Measurements from ENCODE around the gene CNOT6.

Gene CNOT6

GRCh38 chr5:180586870-180587269, 92.7 kb downstream of the CNOT6 start:
- H3K27ac Mint-ChIP-seq, result no peak overlapping the region
- H3K4me3 Mint-ChIP-seq, result no peak overlapping the region
- no peaks in the 10 kb centered on the region for H3K36me3 Mint-ChIP-seq
- H3K27me3 Mint-ChIP-seq, result no peaks in the 10 kb centered on the region
- no peak for DNase-seq (ENCODE audit: low spot score in 2 of 2)
- ATAC-seq (ENCODE audit: low read depth), result no peak
- H3K4me1 Mint-ChIP-seq, result no peaks in the 10 kb centered on the region
- H3K9me3 Mint-ChIP-seq, result peaks cover 6% of the 10 kb centered on the region

- Mint-ChIP-seq H3K9me3 (no peaks in the 10 kb centered on the region), H3K36me3 (no peaks in the 10 kb centered on the region), H3K4me3 (no peak overlapping the region), H3K27me3 (peaks cover 9% of the 10 kb centered on the region), H3K27ac (no peak overlapping the region), H3K4me1 (no peaks in the 10 kb centered on the region)
- ATAC-seq (ENCODE audit: low read depth) (no peak), DNase-seq (ENCODE audit: low spot score in 2 of 2) (no peak)
Observed at GRCh38 chr5:180589771-180590542, 95.8 kb downstream of the CNOT6 start.

- H3K9me3 Mint-ChIP-seq, result no peaks in the 10 kb centered on the region
- H3K27ac Mint-ChIP-seq, result no peak overlapping the region
- peaks cover 10% of the 10 kb centered on the region for H3K27me3 Mint-ChIP-seq
- no peaks in the 10 kb centered on the region for H3K4me1 Mint-ChIP-seq
- ATAC-seq (ENCODE audit: low read depth) (no peak), DNase-seq (ENCODE audit: low spot score in 2 of 2) (no peak)
- no peak overlapping the region for H3K4me3 Mint-ChIP-seq
- H3K36me3 Mint-ChIP-seq, result no peaks in the 10 kb centered on the region
Observed at GRCh38 chr5:180590543-180591310, 96.5 kb downstream of the CNOT6 start.

- H3K9me3 Mint-ChIP-seq, result no peaks in the 10 kb centered on the region
- no peak within 1 kb of the TSS for H3K4me3 Mint-ChIP-seq
- H3K27ac Mint-ChIP-seq, result no peak within 1 kb of the TSS
- no peaks in the 10 kb centered on the region for H3K36me3 Mint-ChIP-seq
- DNase-seq (ENCODE audit: low spot score in 2 of 2), result no peak
- H3K27me3 Mint-ChIP-seq, result peaks cover 10% of the 10 kb centered on the region
- ATAC-seq (ENCODE audit: low read depth), result no peak
- H3K4me1 Mint-ChIP-seq, result no peaks in the 10 kb centered on the region
Observed at GRCh38 chr5:180591311-180591887, 97.2 kb downstream of the CNOT6 start, which contains the start of gene SCGB3A1. Gene SCGB3A1, minus strand, starts transcription at chr5:180591499. Its CDS starts 37 bp downstream, at chr5:180591462.

GRCh38 chr5:180592176-180592575, 98.0 kb downstream of the CNOT6 start:
- no peak overlapping the region for H3K27ac Mint-ChIP-seq
- H3K9me3 Mint-ChIP-seq, result no peaks in the 10 kb centered on the region

GRCh38 chr5:180593446-180594206, 99.4 kb downstream of the CNOT6 start:
- no peak overlapping the region for H3K4me3 Mint-ChIP-seq
- ATAC-seq (ENCODE audit: low read depth), result no peak
- H3K36me3 Mint-ChIP-seq, result no peaks in the 10 kb centered on the region
- no peaks in the 10 kb centered on the region for H3K9me3 Mint-ChIP-seq
- H3K27ac Mint-ChIP-seq, result no peak overlapping the region
- H3K4me1 Mint-ChIP-seq, result no peaks in the 10 kb centered on the region
- H3K27me3 Mint-ChIP-seq, result peaks cover 10% of the 10 kb centered on the region
- DNase-seq (ENCODE audit: low spot score in 2 of 2), result no peak

More at GRCh38 chr5:180592176-180592575, 98.0 kb downstream of the CNOT6 start:
- Mint-ChIP-seq H3K36me3 (no peaks in the 10 kb centered on the region), H3K4me3 (no peak overlapping the region), H3K4me1 (no peaks in the 10 kb centered on the region), H3K27me3 (peaks cover 10% of the 10 kb centered on the region)
- ATAC-seq (ENCODE audit: low read depth), result no peak
- DNase-seq (ENCODE audit: low spot score in 2 of 2), result no peak

- Mint-ChIP-seq H3K9me3 (no peaks in the 10 kb centered on the region), H3K4me3 (no peak overlapping the region), H3K36me3 (no peaks in the 10 kb centered on the region), H3K27me3 (peaks cover 13% of the 10 kb centered on the region), H3K4me1 (no peaks in the 10 kb centered on the region), H3K27ac (no peak overlapping the region)
- DNase-seq (ENCODE audit: low spot score in 2 of 2) (no peak), ATAC-seq (ENCODE audit: low read depth) (no peak)
Observed at GRCh38 chr5:180594311-180595045, 100.3 kb downstream of the CNOT6 start.

- no peak overlapping the region for H3K27ac Mint-ChIP-seq
- ATAC-seq (ENCODE audit: low read depth), result no peak
Observed at GRCh38 chr5:180595046-180595379, 100.8 kb downstream of the CNOT6 start.

GRCh38 chr5:180595381-180596114, 101.4 kb downstream of the CNOT6 start:
- H3K4me3 Mint-ChIP-seq, result no peak overlapping the region
- H3K4me1 Mint-ChIP-seq, result no peaks in the 10 kb centered on the region
- H3K27me3 Mint-ChIP-seq, result peaks cover 16% of the 10 kb centered on the region
- DNase-seq (ENCODE audit: low spot score in 2 of 2), result no peak
- no peaks in the 10 kb centered on the region for H3K36me3 Mint-ChIP-seq
- no peak for ATAC-seq (ENCODE audit: low read depth)
- H3K27ac Mint-ChIP-seq, result no peak overlapping the region
- no peaks in the 10 kb centered on the region for H3K9me3 Mint-ChIP-seq

More at GRCh38 chr5:180595046-180595379, 100.8 kb downstream of the CNOT6 start:
- no peak for DNase-seq (ENCODE audit: low spot score in 2 of 2)
- no peaks in the 10 kb centered on the region for H3K9me3 Mint-ChIP-seq
- no peaks in the 10 kb centered on the region for H3K36me3 Mint-ChIP-seq
- H3K27me3 Mint-ChIP-seq, result peaks cover 13% of the 10 kb centered on the region
- H3K4me3 Mint-ChIP-seq, result no peak overlapping the region
- H3K4me1 Mint-ChIP-seq, result no peaks in the 10 kb centered on the region

- Mint-ChIP-seq H3K27ac (no peak overlapping the region), H3K27me3 (peaks cover 16% of the 10 kb centered on the region), H3K4me1 (no peaks in the 10 kb centered on the region), H3K9me3 (no peaks in the 10 kb centered on the region), H3K36me3 (no peaks in the 10 kb centered on the region), H3K4me3 (no peak overlapping the region)
- no peak for ATAC-seq (ENCODE audit: low read depth)
- DNase-seq (ENCODE audit: low spot score in 2 of 2), result no peak
Observed at GRCh38 chr5:180596115-180596667, 102.0 kb downstream of the CNOT6 start.

- ATAC-seq (ENCODE audit: low read depth), result no peak
- no peak for DNase-seq (ENCODE audit: low spot score in 2 of 2)
- no peaks in the 10 kb centered on the region for H3K4me1 Mint-ChIP-seq
- no peak overlapping the region for H3K27ac Mint-ChIP-seq
- no peak overlapping the region for H3K4me3 Mint-ChIP-seq
- H3K36me3 Mint-ChIP-seq, result no peaks in the 10 kb centered on the region
- no peaks in the 10 kb centered on the region for H3K9me3 Mint-ChIP-seq
- peaks cover 16% of the 10 kb centered on the region for H3K27me3 Mint-ChIP-seq
Observed at GRCh38 chr5:180596668-180597231, 102.6 kb downstream of the CNOT6 start.

GRCh38 chr5:180598316-180598701, 104.1 kb downstream of the CNOT6 start:
- ATAC-seq (ENCODE audit: low read depth) (no peak), DNase-seq (ENCODE audit: low spot score in 2 of 2) (peak in 1 of 2 donors; percentile 6)
- Mint-ChIP-seq H3K36me3 (no peaks in the 10 kb centered on the region), H3K27ac (no peak overlapping the region), H3K9me3 (no peaks in the 10 kb centered on the region), H3K4me3 (no peak overlapping the region), H3K27me3 (peaks cover 12% of the 10 kb centered on the region), H3K4me1 (no peaks in the 10 kb centered on the region)

Measured in memory B cell (primary cell).